Thyroid gland (tissue), 4 donors: Measurements from ENCODE around the gene AQR.

Experiments used
- CTCF ChIP-seq, 6 experiments: fragments of 200-600 bp in 3 of 6; fragments of 450-650 bp in 3 of 6; sonication (generic) in 3 of 6; IDR thresholded peaks; one replicate each; pipeline ENCODE4 v1.5.1; 2016 to 2019; ENCODE audit warnings: antibody characterized with exemption in 6 of 6, mild to moderate bottlenecking in 2 of 6, inconsistent platforms in 1 of 6, moderate library complexity in 1 of 6
- POLR2A ChIP-seq, 2 donors: fragments of 450-650 bp; IDR thresholded peaks; one replicate each; pipeline ENCODE4 v1.6.1; 2017; ENCODE audit warnings: antibody characterized with exemption in 2 of 2, mild to moderate bottlenecking in 2 of 2, moderate library complexity in 1 of 2

- no peak for TF ChIP-seq CTCF (IDR thresholded peaks at IDR 0.05)
- no peak for TF ChIP-seq POLR2A (IDR thresholded peaks at IDR 0.05)
These were observed 23.9 kb upstream of the AQR start for GRCh38 chr15:34993412-34993811.
